Measurements from ENCODE around the gene PCSK6.

- TF ChIP-seq CTCF (IDR thresholded peaks at IDR 0.05; ENCODE audit: control extremely low read depth in 1 of 3, insufficient read depth in 1 of 3, low read depth in 1 of 3, low read length in 3 of 3) (no peak), POU5F1 (IDR thresholded peaks at IDR 0.05; ENCODE audit: low read depth, low read length) (no peak), NRF1 (IDR thresholded peaks at IDR 0.05; ENCODE audit: low read depth, low read length) (no peak), POLR2A (IDR thresholded peaks at IDR 0.05; ENCODE audit: control extremely low read depth in 1 of 2, low read depth in 2 of 2, low read length in 2 of 2) (no peak), YY1 (IDR thresholded peaks at IDR 0.05; ENCODE audit: low read depth, low read length) (no peak), EZH2 (IDR thresholded peaks at IDR 0.05; ENCODE audit: low read depth, low read length, severe bottlenecking) (no peak), CEBPB (IDR thresholded peaks at IDR 0.05; ENCODE audit: low read depth, low read length) (no peak), RNF2 (IDR thresholded peaks at IDR 0.05; ENCODE audit: borderline replicate concordance, low read depth, low read length, missing control alignments, poor library complexity, severe bottlenecking) (no peak), BCL11A (IDR thresholded peaks at IDR 0.05; ENCODE audit: low read depth in 2 of 2, low read length in 2 of 2) (no peak)
Measured at GRCh38 chr15:101533371-101534140, 44.0 kb upstream of the PCSK6 start.

Data from H1 (cell line).